Measurements from ENCODE around the gene RHBDF1.

RHBDF1 gene

DNA sequence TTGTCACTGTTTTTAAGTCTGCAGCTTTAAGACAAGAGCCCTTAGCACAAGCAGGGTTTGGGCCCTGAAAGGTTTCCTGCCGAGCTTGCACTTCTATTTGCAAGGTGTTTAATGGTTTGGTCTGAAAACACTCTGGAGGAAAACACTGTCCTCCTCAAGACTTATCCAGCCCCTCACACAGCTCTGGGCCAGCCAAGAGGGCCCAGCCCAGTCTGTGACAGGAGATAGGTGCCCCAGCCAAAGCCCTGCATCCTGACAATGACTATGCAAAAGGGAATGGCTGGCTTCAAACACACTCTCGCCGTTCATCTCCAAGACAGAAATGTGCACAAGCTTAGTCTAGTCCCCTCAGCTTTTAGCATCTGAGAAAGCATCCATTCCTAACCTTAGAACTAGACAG is 32.5 kb upstream of the RHBDF1 start:
- H3K4me3 ChIP-seq (ENCODE audit: low read depth, low read length) = no peak overlapping the region
- in situ Hi-C loops (cut with HindIII; ENCODE audit: low sequenced_read_pairs) = no loop called here
- TF ChIP-seq, protein P1, sequence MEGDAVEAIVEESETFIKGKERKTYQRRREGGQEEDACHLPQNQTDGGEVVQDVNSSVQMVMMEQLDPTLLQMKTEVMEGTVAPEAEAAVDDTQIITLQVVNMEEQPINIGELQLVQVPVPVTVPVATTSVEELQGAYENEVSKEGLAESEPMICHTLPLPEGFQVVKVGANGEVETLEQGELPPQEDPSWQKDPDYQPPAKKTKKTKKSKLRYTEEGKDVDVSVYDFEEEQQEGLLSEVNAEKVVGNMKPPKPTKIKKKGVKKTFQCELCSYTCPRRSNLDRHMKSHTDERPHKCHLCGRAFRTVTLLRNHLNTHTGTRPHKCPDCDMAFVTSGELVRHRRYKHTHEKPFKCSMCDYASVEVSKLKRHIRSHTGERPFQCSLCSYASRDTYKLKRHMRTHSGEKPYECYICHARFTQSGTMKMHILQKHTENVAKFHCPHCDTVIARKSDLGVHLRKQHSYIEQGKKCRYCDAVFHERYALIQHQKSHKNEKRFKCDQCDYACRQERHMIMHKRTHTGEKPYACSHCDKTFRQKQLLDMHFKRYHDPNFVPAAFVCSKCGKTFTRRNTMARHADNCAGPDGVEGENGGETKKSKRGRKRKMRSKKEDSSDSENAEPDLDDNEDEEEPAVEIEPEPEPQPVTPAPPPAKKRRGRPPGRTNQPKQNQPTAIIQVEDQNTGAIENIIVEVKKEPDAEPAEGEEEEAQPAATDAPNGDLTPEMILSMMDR (IDR thresholded peaks at IDR 0.05; ENCODE audit: low read depth, low read length) = no peak
- no peak for DNase-seq (ENCODE audit: low read depth, low spot score)

DNA sequence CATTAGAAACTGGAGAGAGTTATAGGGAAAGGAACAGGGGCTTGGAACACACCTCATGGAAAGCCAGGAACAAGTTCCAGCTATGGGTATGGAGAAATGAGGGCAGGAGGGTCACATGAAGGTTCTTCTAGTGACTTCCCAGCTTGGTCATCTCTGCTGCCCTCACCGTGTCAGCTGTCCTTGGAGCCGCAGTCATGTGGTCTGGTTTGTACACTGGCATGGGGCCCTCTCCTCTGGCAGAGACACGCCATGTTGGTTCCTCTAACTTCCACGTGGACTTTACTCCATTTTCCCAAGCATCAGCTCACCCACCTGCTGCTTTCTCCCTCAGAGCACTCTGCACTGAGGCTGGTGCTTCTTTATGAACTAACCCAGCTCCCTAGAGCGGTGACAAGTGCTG is 31.9 kb upstream of the RHBDF1 start:
- no peak overlapping the region for H3K4me3 ChIP-seq (ENCODE audit: low read depth, low read length)
- in situ Hi-C loops (cut with HindIII; ENCODE audit: low sequenced_read_pairs) = no loop called here
- no peak for DNase-seq (ENCODE audit: low read depth, low spot score)
- TF ChIP-seq, protein P1 (IDR thresholded peaks at IDR 0.05; ENCODE audit: low read depth, low read length) = no peak

DNA sequence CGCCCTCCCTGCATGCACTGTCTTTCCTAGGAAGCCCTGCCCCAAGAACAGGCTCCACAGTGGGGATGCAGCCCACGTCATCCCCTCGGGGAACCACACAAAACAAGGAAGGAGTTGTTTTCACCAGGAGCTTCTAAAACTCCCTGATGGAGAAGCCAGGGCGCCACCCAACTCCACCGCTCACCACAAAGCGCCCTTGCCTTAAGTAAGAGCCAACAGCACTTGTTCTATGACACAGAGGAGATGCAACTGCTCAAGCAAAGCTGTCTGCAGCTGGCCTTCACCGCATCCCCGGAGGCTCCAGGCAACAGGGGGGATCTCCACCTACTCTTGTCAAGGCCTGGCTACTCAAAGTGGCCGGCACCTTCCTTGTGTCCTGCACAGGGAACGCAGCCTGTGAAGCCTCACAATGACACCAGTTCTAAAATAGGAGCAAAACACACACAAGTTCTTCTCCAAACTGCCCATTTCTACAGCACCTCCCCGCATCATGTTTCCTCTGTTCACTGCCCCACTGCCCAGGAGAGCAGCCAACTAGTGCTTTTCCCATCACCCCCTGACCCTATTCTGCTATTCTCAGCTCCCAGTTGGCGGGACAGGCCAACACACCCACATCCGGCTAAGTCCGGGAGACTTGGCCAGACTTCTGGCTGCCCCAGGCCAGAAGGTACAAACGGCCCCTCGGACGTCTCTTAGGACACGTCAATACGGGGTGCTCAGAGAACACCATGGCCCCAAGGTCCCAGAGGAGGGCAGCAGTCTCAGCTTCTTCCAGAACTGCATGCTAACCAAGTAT is 29.8 kb upstream of the RHBDF1 start:
- in situ Hi-C loops (cut with HindIII; ENCODE audit: low sequenced_read_pairs) = no loop called here
- peak; percentile 53 for DNase-seq (ENCODE audit: low read depth, low spot score)
- TF ChIP-seq, protein P1 (IDR thresholded peaks at IDR 0.05; ENCODE audit: low read depth, low read length) = no peak
- H3K4me3 ChIP-seq (ENCODE audit: low read depth, low read length) = no peak overlapping the region

DNA sequence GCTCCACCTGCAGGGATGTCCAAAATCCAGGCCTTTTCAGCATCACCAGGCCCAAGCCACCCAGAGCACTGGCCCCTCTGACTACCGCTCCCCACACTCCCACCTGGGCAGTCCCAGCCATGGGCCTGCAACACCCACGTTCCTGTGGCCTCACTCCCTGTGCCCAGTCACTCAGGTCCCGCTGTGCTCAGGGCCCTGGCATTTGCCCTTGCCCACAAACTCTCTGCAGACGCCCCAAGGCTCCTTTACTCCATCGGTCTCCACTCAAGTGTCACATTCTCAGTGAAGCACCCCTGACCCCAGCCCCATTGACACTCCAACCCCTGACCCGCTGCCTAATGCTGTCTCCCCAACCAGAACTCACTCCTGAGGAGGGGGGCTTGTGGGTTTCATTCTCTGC is 29.2 kb upstream of the RHBDF1 start:
- DNase-seq (ENCODE audit: low read depth, low spot score) = no peak
- TF ChIP-seq, protein P1 (IDR thresholded peaks at IDR 0.05; ENCODE audit: low read depth, low read length) = no peak
- in situ Hi-C loops (cut with HindIII; ENCODE audit: low sequenced_read_pairs) = no loop called here
- no peak overlapping the region for H3K4me3 ChIP-seq (ENCODE audit: low read depth, low read length)

DNA sequence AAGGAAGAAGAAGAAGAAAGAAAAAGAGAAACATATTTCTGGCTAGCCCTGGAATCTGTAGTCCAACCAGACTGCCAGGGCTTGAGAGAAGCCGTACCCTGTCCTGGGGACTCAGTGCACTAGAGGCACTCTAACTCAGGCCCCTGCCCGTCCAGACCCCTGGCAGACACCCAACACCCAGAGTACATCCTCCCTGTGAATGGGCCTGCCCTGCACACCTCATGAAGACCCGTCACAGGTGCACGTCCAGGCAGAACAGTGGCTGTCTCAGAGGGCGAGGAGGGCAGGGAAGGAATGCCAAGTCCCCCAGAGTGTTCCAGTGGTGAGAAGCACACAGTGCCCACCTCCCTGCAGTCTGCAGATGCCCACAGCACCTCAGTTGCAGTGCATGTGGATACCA is 28.6 kb upstream of the RHBDF1 start:
- H3K4me3 ChIP-seq (ENCODE audit: low read depth, low read length) = no peak overlapping the region
- in situ Hi-C loops (cut with HindIII; ENCODE audit: low sequenced_read_pairs) = no loop called here
- TF ChIP-seq, protein P1 (IDR thresholded peaks at IDR 0.05; ENCODE audit: low read depth, low read length) = no peak
- DNase-seq (ENCODE audit: low read depth, low spot score) = no peak

DNA sequence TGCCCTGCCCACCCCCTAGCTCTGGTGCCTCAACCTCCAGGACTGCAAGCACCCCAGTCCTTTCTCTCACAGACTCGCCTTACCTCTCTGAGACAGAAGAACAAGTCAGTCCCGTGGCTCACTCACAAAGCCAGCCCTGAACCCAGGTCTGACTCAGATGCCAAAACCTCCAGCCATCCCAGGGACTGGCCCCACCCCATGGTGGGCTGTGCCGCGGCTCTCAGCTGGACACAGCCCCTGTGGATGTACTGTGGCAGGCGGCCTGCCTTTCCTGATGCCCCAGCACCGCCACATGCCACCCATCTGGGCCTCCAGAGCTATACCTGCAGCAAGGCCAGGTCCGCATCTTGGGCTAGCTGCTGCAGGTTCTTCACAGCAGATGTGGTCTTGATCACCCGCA is 25.4 kb upstream of the RHBDF1 start:
- TF ChIP-seq, protein P1 (IDR thresholded peaks at IDR 0.05; ENCODE audit: low read depth, low read length) = no peak
- in situ Hi-C loops (cut with HindIII; ENCODE audit: low sequenced_read_pairs) = no loop called here
- DNase-seq (ENCODE audit: low read depth, low spot score) = peak; percentile 57
- H3K4me3 ChIP-seq (ENCODE audit: low read depth, low read length) = no peak overlapping the region
